Pancreas (tissue), 10 donors: Measurements from ENCODE around the gene ZER1. TPM values are rescaled to one million over a fixed set of nuclear protein-coding genes. Genes with fewer than 3 reads are reported as not detected.
A peak's percentile ranks its signal among the peaks of the same experiment; 100 is the strongest.

ENCODE experiments used
- ATAC-seq, 4 donors: fragments of 200-7000 bp; cut with Tn5 transposase; one replicate each; pipeline versions ENCODE4 v1.8.0 to v1.9.1; 2020; ENCODE audit warnings: mild to moderate bottlenecking in 4 of 4, moderate library complexity in 4 of 4
- DNase-seq, 6 donors: peaks; one replicate each; pipeline ENCODE4 v3.0.0-alpha.2; 2020
- FAIRE-seq: peaks from 2 replicates; lab custom pipeline; 2012; peaks lifted over from hg19 to GRCh38; lab: Jason Lieb, UNC
- H3K27ac ChIP-seq, 4 donors: fragments of 200-600 bp; sonication (generic); 1 replicate in 3 of 4; 2 replicates in 1 of 4; pipeline versions ENCODE4 v1.5.0 to v1.8.0; 2020
- H3K27me3 ChIP-seq, 4 donors: fragments of 200-600 bp; one replicate each; pipeline ENCODE4 v1.8.0; 2021
- H3K36me3 ChIP-seq, 3 donors: fragments of 200-600 bp; sonication (generic) in 1 of 3; one replicate each; pipeline versions ENCODE4 v1.5.0 to v1.8.0; 2020 to 2021
- H3K4me1 ChIP-seq, 3 donors: fragments of 200-600 bp; one replicate each; pipeline ENCODE4 v1.8.0; 2021
- H3K4me3 ChIP-seq, 4 donors: fragments of 200-600 bp; sonication (generic) in 2 of 4; one replicate each; pipeline versions ENCODE4 v1.5.0 to v1.8.0; 2020 to 2021
- H3K9me3 ChIP-seq, 4 donors: fragments of 200-600 bp; one replicate each; pipeline ENCODE4 v1.8.0; 2021
- WGBS, 2 donors: extraction: QIAGEN DNeasy Blood & Tissue Kit; methylation state at CpG; one replicate each; pipeline ENCODE4 v1.1.7; 2013; 5-methylcytosine and 5-hydroxymethylcytosine counted together
- intact Hi-C, 3 donors: fragments of 100-400 bp; cut with DNase I; formaldehyde crosslinking; loops; one replicate each; pipeline versions ENCODE4 v1.11.1 to v1.14.2; 2022
- polyA plus RNA-seq, 2 donors: library from polyadenylated mRNA; stranded (reverse); fragments of 200-250 nt; gene quantifications; one replicate each; pipeline ENCODE4 v1.2.3, GENCODE V29; 2013
- total RNA-seq, 6 donors: library from RNA; stranded (reverse); fragmentation: NEBNext Ultra II Directional in 4 of 6; extraction: Animal tissue kit (Norgen Biotek cat#: 25700) in 4 of 6; gene quantifications; one replicate each; pipeline versions ENCODE4 v1.2.1 to v1.2.4, GENCODE V29; 2021 to 2023
- TF ChIP-seq, protein P1 (sequence below), 4 donors: fragments of 200-600 bp; sonication (generic) in 3 of 4; IDR thresholded peaks; one replicate each; pipeline versions ENCODE4 v1.5.0 to v1.8.0; 2021; ENCODE audit warnings: antibody characterized with exemption in 4 of 4
- donor health status: healthy with polysubstance abuse.
- donor health status: DM: no; HTN: no; CAD: no; lungs with moderate emphysema.
- donor health status: DM: no; HTN: no; CAD: no.
- donor health status: control.
- donor health status: control.
- donor health status: Bipolar disorder and iron deficiency.
- donor health status: DM: yes; HTN: yes; CAD: no.
- donor health status: DM: no; HTN: no; CAD: no.
- donor health status: DM: no; HTN: no; CAD: no.
- donor health status: DM: yes; HTN: yes; CAD: no.

ZER1 gene
- total and polyA plus RNA-seq, 8 donors, result 15.8 to 23.4 (median 17.9) TPM

DNA sequence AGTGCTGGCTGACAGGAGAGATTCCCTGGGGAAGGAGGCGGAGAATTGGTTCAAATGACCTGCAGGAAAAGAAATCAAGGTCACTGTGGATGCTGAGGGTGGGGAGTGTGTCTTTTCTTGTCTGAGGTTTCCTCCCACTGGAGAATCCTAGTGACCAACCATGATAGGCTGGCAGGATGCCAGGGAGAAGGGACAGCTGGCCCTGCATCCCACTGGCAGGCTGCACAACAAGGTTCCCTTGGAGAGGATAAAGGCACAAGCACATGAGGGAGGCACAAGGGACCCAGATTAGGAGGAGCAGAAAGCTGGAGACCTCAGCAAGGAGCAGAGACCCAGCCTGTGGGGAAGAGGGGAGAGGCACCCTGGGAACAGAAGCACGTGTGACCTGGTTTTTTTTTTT, 36.4 kb downstream of the ZER1 start:
- H3K27ac ChIP-seq, result no peak overlapping the region
- H3K4me3 ChIP-seq, result no peak overlapping the region
- TF ChIP-seq, protein P1, sequence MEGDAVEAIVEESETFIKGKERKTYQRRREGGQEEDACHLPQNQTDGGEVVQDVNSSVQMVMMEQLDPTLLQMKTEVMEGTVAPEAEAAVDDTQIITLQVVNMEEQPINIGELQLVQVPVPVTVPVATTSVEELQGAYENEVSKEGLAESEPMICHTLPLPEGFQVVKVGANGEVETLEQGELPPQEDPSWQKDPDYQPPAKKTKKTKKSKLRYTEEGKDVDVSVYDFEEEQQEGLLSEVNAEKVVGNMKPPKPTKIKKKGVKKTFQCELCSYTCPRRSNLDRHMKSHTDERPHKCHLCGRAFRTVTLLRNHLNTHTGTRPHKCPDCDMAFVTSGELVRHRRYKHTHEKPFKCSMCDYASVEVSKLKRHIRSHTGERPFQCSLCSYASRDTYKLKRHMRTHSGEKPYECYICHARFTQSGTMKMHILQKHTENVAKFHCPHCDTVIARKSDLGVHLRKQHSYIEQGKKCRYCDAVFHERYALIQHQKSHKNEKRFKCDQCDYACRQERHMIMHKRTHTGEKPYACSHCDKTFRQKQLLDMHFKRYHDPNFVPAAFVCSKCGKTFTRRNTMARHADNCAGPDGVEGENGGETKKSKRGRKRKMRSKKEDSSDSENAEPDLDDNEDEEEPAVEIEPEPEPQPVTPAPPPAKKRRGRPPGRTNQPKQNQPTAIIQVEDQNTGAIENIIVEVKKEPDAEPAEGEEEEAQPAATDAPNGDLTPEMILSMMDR (IDR thresholded peaks at IDR 0.05), result no peak
- no peaks in the 10 kb centered on the region for H3K4me1 ChIP-seq
- DNase-seq, result peak in 2 of 6 donors; percentile 44 to 57
- no peaks in the 10 kb centered on the region for H3K9me3 ChIP-seq
- WGBS, 2 donors, result 64 to 71% methylated on average over 2 of the region's 2 CpGs
- intact Hi-C loops, result no loop called here
- H3K36me3 ChIP-seq, result peaks cover 0 to 5% (median 3%) of the 10 kb centered on the region in 3 donors
- FAIRE-seq, result no peak
- no peaks in the 10 kb centered on the region for H3K27me3 ChIP-seq
- ATAC-seq, result peak in 3 of 4 donors; percentile 21 to 27 (median 27)

DNA sequence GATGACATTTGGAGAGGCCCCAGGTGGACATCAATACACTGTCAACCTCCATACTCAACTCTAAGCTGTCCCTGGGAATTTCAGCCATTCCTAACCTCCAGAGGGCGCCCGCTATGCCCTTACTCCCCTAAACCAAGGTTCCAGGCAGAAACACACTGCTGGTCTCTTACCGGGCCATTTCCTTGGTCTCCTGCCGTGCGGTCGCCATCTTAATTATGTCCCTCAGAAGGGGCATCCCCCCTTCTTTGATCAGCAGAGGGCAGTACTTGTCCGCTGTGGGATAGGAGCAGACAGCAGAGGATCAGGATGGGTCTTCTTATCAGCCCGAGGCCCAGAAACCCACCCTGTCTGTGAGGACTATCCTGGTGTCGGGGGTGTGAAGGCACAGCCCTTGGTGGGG, 38.5 kb downstream of the ZER1 start:
- intact Hi-C loops, result no loop called here
- no peaks in the 10 kb centered on the region for H3K9me3 ChIP-seq
- no peak overlapping the region for H3K4me3 ChIP-seq
- H3K27ac ChIP-seq, result peak overlapping the region in 2 of 4 donors; percentile 37 to 47
- ATAC-seq, result peak; percentile 82 to 96 (median 92)
- no peaks in the 10 kb centered on the region for H3K27me3 ChIP-seq
- H3K4me1 ChIP-seq, result no peaks in the 10 kb centered on the region
- peak; percentile 74 to 83 (median 78) for DNase-seq
- no peaks in the 10 kb centered on the region for H3K36me3 ChIP-seq
- TF ChIP-seq, protein P1 (IDR thresholded peaks at IDR 0.05), result peak; percentile 24 to 68 (median 40)
- WGBS, 2 donors, result 18 to 20% methylated on average over 9 of the region's 9 CpGs
- FAIRE-seq, result no peak

DNA sequence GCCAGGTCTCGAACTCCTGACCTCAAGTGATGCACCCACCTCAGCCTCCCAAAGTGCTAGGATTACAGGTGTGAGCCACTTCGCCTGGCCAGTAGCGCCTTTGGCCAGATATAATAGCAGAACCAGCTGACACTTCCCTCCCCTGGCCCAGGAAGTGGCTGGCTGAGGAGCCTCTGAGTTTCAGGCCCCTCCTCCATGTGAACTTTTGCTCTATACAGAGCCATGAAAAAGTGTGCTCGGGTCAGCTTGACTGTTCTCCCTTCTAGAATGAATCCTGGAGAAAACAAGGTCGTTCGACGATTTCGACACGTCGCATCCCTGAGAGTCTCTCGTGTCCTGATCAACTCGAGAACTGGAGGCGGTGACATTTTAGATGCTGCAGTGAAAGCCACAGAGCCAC, 39.2 kb downstream of the ZER1 start:
- 79 to 81% methylated on average over 13 of the region's 13 CpGs for WGBS, 2 donors
- intact Hi-C loops, result no loop called here
- no peaks in the 10 kb centered on the region for H3K36me3 ChIP-seq
- no peaks in the 10 kb centered on the region for H3K4me1 ChIP-seq
- no peaks in the 10 kb centered on the region for H3K27me3 ChIP-seq
- H3K4me3 ChIP-seq, result no peak overlapping the region
- FAIRE-seq, result no peak
- ATAC-seq, result no peak
- no peak overlapping the region for H3K27ac ChIP-seq
- TF ChIP-seq, protein P1 (IDR thresholded peaks at IDR 0.05), result no peak
- no peak for DNase-seq
- no peaks in the 10 kb centered on the region for H3K9me3 ChIP-seq

DNA sequence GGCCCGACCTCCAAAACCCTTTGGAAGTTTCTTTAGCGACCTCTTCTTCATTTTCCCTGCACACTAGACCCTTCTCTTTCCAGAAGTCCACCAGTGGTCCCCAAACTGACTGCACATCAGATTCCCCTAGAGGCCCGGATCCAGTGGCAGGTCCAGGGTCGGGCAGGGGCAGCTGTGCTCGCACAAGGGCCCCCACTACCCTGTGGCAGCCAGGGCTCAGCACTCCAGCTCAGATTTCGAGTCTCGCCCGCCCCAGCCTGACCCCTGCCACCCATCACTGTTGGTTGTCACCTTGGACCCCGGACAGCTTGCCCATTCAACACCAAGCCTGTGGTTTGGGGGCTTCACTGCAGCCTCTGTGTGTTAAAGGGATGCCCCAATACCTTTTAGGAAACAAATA, 40.0 kb downstream of the ZER1 start:
- H3K4me3 ChIP-seq, result no peak overlapping the region
- TF ChIP-seq, protein P1 (IDR thresholded peaks at IDR 0.05), result no peak
- H3K4me1 ChIP-seq, result no peaks in the 10 kb centered on the region
- WGBS, 2 donors, result 77 to 79% methylated on average over 9 of the region's 9 CpGs
- no peaks in the 10 kb centered on the region for H3K36me3 ChIP-seq
- ATAC-seq, result no peak
- peak in 1 of 6 donors; percentile 60 for DNase-seq
- no peaks in the 10 kb centered on the region for H3K27me3 ChIP-seq
- no peaks in the 10 kb centered on the region for H3K9me3 ChIP-seq
- no peak for FAIRE-seq
- intact Hi-C loops, result no loop called here
- H3K27ac ChIP-seq, result no peak overlapping the region

DNA sequence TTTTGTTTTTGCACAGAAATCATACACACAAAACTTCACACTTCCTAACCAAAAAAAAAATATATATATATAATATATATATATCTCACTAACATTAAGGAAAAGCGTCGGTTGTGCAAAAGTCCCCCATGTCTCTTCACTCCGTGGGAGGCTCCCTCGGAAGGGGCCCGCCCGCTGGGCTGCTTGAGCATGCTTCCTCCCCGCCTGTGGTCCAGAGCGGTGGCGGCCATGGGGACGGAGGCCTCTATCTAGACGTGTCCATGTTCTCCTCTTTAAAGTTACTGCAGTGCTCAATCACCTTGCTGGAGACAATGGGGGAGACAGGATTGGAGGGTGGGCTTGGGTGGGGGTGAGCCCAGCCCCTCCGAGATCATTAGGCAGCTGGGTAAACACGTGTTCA, 40.6 kb downstream of the ZER1 start:
- no peaks in the 10 kb centered on the region for H3K36me3 ChIP-seq
- TF ChIP-seq, protein P1 (IDR thresholded peaks at IDR 0.05), result no peak
- intact Hi-C loops, result no loop called here
- H3K27ac ChIP-seq, result no peak overlapping the region
- no peak overlapping the region for H3K4me3 ChIP-seq
- no peaks in the 10 kb centered on the region for H3K4me1 ChIP-seq
- DNase-seq (no peak), FAIRE-seq (no peak), ATAC-seq (no peak)
- no peaks in the 10 kb centered on the region for H3K9me3 ChIP-seq
- WGBS, 2 donors, result 90 to 92% methylated on average over 13 of the region's 13 CpGs
- no peaks in the 10 kb centered on the region for H3K27me3 ChIP-seq
